Measurements from ENCODE around the gene SSH2. TPM values are rescaled to one million over a fixed set of nuclear protein-coding genes. Genes with fewer than 3 reads are reported as not detected.

The SSH2 gene
- total and polyA plus RNA-seq, 3 donors from 2014 or later, result 31.0 to 62.3 (median 37.4) TPM

- 5 to 6% methylated on average over 25 of the region's 25 CpGs for WGBS, 2 donors
- H3K27me3 ChIP-seq, result no peaks in the 10 kb centered on the region
- TF ChIP-seq POLR2A (IDR thresholded peaks at IDR 0.05) (no peak), CTCF (IDR thresholded peaks at IDR 0.05) (peak; percentile 82 to 89 (median 87))
- no peaks in the 10 kb centered on the region for H3K9me3 ChIP-seq
- no peaks in the 10 kb centered on the region for H3K36me3 ChIP-seq (ENCODE audit: low read depth, missing control alignments)
- peak; percentile 90 for DNase-seq
- peak overlapping the region; percentile 48 to 70 for H3K27ac ChIP-seq
- H3K4me3 ChIP-seq, result peak overlapping the region; percentile 7 to 49
- intact Hi-C loops (cut with DNase I; ENCODE audit: low total_unique reads), result no loop called here
- H3K4me1 ChIP-seq, result peaks cover 68% of the 10 kb centered on the region
Observed at GRCh38 chr17:29591737-29592608, 338.1 kb downstream of the SSH2 start.

GRCh38 chr17:29591146-29591736 is 338.8 kb downstream of the SSH2 start:
- Histone ChIP-seq H3K27me3 (no peaks in the 10 kb centered on the region), H3K27ac (peak overlapping the region; percentile 48 to 70), H3K9me3 (no peaks in the 10 kb centered on the region), H3K36me3 (ENCODE audit: low read depth, missing control alignments) (no peaks in the 10 kb centered on the region), H3K4me3 (peak overlapping the region; percentile 7 to 49), H3K4me1 (peaks cover 64% of the 10 kb centered on the region)
- intact Hi-C loops (cut with DNase I; ENCODE audit: low total_unique reads), result no loop called here
- TF ChIP-seq POLR2A (IDR thresholded peaks at IDR 0.05) (no peak), CTCF (IDR thresholded peaks at IDR 0.05) (no peak)
- WGBS, 2 donors, result 0% methylated on average over 18 to 29 of the region's 31 CpGs
- peak; percentile 74 for DNase-seq

GRCh38 chr17:29590411-29591145 is 339.4 kb downstream of the SSH2 start:
- H3K9me3 ChIP-seq, result no peaks in the 10 kb centered on the region
- intact Hi-C loops (cut with DNase I; ENCODE audit: low total_unique reads), result no loop called here
- H3K36me3 ChIP-seq (ENCODE audit: low read depth, missing control alignments), result no peaks in the 10 kb centered on the region
- 12% methylated on average over 22 to 30 of the region's 30 CpGs for WGBS, 2 donors
- no peaks in the 10 kb centered on the region for H3K27me3 ChIP-seq
- H3K4me3 ChIP-seq, result peak overlapping the region; percentile 49
- TF ChIP-seq POLR2A (IDR thresholded peaks at IDR 0.05), result no peak
- TF ChIP-seq CTCF (IDR thresholded peaks at IDR 0.05), result no peak
- peak overlapping the region; percentile 48 to 84 for H3K27ac ChIP-seq
- peaks cover 61% of the 10 kb centered on the region for H3K4me1 ChIP-seq
- no peak for DNase-seq

- peak; percentile 91 for DNase-seq
- H3K4me1 ChIP-seq, result peaks cover 56% of the 10 kb centered on the region
- 3 to 14% methylated on average over 20 to 58 of the region's 70 CpGs for WGBS, 2 donors
- no peaks in the 10 kb centered on the region for H3K36me3 ChIP-seq (ENCODE audit: low read depth, missing control alignments)
- peak within 1 kb of the TSS; percentile 8 to 84 for H3K27ac ChIP-seq
- peak within 1 kb of the TSS; percentile 75 to 76 for H3K4me3 ChIP-seq
- H3K9me3 ChIP-seq, result no peaks in the 10 kb centered on the region
- intact Hi-C loops (cut with DNase I; ENCODE audit: low total_unique reads), result no loop called here
- no peaks in the 10 kb centered on the region for H3K27me3 ChIP-seq
- TF ChIP-seq POLR2A (IDR thresholded peaks at IDR 0.05), result no peak
- TF ChIP-seq CTCF (IDR thresholded peaks at IDR 0.05), result peak in 2 of 3 experiments; percentile 8 to 23
Observed at GRCh38 chr17:29589524-29590410, 340.3 kb downstream of the SSH2 start, which contains the start of gene GIT1. GIT1 (minus strand) TSS chr17:29589648; CDS start chr17:29589378, 270 bp downstream.
